DMS153 treated with DMSO at 0.1 percent for 48 hours (cell line): ENCODE data around the gene DHX57.
"Not testable (repeated sequence)": the region's sequence is repeated elsewhere in the genome, so short reads cannot be mapped to it uniquely, and the experiment has no call there.

ENCODE experiments used
- DNase-seq: peaks from one replicate; lab custom pipeline; 2025; ENCODE audit not compliant: unreplicated experiment; lab: John Stamatoyannopoulos, UW

Gene DHX57

DNA sequence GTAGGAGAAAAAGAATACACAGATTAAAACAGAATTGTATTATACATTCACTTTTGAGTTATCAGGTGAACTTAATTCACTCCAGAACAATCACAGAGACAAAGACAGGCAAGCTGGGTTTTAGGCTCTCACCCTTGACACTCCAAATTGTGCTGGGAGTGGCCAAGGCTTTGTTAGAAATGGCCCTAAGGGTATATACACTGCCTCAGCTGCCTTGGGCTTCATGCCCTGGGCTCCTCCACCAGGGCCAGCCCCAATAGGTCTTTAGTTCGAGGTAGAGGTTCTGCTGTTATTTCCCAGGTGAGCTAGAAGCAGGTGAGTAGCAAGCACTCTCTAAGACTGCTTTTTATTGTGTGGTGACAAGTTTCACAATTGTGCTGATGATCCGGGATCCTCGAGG, 77.8 kb downstream of the DHX57 start:
- no peak for DNase-seq

DNA sequence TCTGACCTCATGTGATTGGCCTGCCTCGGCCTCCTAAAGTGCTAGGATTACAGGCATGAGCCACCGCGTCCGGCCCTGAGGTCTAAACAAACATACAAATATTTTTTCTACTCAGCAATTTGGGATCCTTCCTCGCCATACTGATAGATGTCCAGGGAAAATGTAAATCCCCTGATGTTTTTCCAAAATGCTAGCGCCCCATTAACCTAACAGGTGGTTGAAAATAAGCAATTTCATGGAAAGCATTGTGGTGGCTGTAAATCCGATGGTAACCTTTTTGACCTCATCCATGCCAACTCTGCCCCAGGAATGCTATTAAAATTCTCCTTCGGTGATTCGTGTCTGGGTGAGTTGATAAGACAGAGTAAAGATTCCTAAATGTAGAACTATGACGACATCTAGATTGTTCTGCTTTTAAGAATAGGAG, 78.5 kb downstream of the DHX57 start:
- DNase-seq: no peak

DNA sequence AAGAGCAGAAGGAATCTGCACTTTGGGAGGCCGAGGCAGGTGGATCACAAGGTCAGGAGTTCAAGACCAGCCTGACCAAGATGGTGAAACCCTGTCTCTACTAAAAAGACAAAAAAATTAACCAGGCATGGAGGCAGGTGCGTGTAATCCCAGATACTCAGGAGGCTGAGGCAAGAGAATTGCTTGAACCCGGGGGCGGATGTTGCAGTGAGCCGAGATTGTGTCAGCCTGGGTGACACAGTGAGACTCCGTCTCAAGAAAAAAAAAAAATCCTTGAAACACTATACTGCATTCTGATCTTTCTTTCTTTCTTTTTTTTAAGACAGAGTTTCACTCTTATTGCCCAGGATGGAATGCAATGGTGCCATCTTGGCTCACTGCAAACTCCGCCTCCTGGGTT, 80.7 kb downstream of the DHX57 start:
- DNase-seq: not testable (repeated sequence)

DNA sequence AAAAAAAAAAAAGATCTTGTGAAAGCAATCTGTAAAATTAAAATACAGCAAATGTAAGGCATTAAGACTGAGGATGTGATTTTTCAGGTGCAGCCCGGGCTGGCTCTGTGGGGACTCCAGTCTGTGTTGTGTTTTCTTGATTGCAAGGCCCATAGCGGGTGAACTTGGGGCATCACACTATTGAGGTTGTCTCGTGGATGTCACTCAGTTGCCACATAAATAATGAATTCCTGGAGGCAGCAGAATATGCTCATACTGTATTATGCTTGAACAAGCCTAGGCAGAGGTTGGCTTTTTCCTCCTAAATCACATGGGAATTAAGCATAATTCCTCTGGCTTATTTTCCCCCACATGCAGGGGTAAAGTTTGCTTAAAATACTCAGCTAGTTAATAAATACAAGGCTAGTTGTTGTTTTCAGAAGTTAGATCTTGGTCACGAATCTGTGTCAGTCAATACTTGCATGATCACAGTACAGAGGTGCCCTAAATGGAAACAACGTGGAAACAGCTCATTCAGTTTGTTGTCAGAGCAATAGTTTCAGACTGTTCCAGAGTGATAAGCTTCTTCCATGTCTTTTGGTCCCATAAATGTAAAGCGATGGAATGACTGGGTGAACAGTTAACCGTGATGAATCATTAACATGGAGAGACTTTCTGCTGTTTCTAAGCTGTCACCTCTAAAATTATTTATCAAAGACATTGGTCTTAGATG, 81.3 kb downstream of the DHX57 start:
- no peak for DNase-seq

DNA sequence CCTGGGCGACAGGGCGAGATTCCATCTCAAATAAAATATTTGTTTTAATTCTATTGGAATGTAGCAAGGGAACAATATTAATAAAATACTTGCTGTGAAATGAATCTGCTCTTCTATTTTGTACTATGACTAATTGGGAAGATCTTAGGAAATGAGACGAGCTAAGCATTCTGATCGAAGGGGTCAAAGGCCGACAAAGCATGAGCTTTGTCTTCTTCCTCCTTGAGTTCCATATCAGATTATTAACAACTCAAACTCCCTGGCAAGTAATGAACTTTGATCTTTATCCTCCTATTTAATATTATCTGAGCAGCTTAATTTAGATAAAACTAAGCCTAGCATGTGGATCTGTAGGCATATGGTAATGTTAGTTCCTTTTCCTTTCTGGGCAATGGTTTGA, 82.2 kb downstream of the DHX57 start:
- DNase-seq: no peak

DNA sequence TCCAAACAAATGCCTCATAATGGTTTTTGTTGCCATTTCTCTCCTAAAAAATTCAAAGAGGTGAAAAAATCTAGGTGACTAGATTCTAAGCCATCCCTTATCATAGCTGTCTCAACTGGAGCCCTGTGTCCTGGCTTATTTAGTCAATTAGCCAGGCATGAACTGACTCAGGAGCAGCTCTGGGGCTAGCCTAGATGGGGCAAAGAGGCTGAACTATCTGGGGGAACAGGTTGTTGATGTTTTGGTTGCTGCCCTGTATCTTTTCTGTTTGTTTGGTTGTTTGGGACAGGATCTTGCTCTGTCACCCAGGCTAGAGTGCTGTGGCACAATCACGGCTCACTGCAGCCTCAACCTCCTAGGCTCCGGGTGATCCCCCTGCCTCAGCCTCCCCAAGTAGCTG, 83.0 kb downstream of the DHX57 start:
- DNase-seq: no peak

DNA sequence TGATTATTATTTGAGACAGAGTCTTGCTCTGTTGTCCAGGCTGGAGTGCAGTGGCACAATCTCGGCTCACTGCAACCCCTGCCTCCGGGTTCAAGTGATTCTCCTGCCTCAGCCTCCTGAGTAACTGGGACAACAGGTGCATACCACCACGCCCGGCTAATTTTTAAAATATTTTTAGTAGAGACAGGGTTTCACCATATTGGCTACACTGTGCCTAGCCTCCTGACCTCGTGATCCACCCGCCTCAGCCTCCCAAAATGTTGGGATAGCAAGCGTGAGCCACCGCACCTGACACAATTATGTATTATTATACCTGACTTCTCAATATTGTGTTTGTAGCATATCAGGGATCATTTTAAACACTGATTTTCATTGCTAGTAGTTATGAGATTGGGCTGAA, 83.4 kb downstream of the DHX57 start:
- DNase-seq: not testable (repeated sequence)

DNA sequence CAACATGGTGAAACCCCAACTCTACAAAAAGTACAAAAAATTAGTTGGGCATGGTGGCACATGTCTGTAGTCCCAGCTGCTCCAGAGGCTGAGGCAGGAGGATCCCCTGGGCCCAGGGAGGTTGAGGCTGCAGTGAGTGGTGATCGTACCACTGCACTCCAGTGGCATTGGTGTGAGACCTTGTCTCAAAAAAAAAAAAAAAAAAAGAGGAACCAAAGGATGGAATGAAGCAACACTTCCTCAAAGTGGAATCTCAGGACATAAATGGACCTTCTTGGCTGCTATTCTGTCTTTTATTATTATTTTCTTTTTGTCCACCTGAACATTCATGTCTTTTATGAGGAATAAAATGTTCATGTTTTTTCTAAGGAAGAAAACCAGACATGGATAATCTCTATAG, 84.0 kb downstream of the DHX57 start:
- DNase-seq: no peak

DNA sequence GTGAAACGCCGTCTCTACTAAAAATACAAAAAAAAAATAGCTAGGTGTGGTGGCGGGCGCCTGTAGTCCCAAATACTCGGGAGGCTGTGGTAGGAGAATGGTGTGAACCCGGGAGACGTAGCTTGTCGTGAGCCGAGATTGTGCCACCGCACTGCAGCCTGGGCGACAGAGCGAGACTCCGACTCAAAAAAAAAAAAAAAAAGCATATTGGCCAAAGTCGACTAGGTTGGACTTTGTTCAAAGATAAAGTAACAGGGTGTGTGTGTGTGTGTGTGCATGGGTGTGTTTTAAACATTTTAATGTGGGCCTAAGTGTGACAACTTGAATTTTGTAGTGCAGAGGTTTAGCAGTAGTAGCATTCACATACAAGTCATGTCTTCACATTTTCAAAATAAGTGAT, 86.0 kb downstream of the DHX57 start:
- no peak for DNase-seq

DNA sequence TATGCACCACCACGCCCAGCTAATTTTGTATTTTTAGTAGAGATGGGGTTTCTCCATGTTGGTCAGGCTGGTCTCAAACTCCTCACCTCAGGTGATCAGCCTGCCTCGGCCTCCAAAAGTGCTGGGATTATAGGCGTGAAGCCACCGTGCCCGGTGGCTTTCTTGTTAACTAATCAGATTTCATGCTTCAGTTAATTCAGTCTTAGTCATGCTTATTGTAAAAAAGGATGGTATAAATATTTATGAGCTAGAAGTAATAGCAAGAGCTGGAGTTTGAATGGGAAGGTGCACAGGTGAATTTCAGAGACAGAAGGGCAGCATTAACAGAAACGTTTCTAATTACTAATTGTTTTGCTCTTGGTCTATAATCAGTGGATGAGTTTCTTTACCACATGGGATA, 87.4 kb downstream of the DHX57 start:
- DNase-seq: no peak

DNA sequence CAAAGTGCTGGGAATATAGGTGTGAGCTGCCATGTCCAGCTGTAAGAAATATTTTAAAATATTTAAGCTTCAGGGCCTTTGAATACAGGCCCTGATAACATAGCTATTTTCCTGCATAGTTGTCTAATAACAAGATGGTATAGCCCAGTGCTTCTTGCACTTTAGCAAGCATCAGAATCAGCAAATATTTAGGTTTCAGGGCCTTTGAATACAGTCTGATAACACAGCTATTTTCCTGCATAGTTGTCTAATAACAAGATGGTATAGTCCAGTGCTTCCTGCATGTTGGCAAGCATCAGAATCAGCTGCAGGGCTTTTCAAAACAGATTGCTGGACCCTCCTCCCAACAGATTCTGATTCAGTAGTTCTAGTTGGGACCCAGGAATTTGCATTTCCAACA, 92.1 kb downstream of the DHX57 start:
- DNase-seq: no peak

DNA sequence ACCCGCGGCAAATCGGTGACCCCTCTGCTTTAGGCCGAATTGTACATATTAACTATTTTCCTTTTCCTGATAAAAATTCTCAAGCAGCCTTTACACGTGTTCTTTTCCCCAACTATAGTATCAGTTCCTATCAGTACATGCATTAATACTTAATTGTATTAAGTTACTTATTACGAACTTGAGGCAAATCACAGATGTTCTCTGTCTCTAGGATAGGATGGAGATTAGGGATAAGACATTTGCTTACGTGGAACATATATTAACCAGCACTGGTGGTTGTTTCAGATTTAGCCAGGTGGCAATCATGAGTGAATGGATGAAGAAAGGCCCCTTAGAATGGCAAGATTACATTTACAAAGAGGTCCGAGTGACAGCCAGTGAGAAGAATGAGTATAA, 97.0 kb downstream of the DHX57 start:
- DNase-seq: no peak

DNA sequence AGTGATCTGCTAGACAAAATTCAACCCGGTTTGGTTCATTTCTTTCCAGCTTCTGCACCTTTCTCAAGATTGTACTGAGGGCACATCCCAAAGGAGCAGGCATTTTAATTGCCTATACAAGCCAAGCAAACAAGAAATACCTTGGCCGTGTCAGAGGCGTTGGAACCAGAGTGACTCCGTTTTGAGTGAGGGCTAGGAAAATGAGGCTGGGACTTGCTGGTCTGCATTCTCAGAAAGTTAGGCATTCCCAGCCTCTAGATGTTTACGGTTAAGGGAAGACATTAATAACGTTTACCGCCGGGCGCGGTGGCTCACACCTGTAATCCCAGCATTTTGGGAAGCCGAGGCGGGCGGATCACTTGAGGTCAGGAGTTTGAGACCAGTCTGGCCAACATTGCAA, 99.2 kb downstream of the DHX57 start:
- no peak for DNase-seq

DNA sequence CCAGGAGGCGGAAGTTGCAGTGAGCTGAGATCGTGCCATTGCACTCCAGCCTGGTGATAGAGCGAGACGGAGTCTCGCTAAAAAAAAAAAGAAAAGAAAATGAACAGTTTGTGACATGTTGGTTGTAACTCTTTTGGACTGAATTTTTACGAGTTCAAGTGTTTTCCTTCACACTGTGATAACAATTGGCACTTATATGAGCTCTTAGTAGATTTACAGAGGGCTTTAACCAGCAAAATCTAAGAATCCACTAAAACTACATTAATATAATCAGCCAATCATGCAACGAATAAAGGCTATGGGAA, 99.9 kb downstream of the DHX57 start:
- DNase-seq: no peak

DNA sequence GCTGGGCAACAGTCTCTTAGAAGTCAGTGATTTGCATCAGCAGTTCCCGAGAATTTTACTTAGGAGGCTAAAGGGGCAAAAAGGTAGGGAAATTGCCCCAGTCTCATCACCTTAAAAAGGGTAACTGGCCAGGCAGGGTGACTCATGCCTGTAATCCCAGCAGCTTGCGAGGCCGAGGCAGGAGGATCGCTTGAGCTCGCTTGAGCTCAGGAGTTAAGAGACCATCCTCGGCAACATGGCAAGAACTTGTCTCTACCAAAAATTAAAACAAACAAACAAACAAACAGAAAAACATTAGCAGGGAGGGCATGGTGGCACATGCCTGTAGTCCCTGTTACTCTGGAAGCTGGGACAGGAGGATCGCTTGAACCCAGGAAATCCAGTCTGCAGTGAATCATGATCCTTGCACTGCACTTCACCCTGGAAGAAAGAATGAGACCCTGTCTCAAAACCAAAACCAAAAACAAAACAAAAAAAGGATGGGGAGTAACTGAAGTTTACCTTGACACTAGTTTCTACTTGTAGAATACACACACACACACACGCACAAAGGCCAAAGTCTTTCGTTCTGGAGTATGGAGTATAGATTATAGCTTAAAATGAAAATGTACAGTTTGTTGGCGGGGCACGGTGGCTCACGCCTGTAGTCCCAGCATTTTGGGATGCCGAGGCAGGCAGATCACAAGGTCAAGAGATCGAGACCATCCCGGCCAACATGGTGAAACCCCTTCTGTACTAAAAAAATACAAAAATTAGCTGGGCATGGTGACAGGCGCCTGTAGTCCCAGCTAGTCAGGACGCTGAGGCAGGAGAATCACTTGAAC, 100.4 kb downstream of the DHX57 start:
- no peak for DNase-seq

DNA sequence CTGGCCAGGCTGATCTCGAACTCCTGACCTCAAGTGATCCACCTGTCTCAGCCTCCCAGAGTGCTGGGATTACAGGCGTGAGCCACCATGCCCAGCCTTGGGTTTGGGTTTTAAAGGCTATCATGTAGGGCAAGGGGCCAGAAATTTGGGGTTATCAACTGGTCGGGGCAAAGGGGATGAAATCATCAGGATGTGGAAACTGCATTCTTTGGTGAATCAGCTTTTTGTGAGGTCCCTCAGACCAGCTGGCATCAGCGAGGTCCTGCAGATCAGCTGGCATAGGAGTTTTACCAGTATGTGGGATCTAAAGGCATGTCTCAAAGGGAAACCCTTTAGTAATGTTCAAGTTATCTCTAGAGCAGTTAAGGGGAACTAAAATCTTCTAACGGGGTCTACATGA, 104.1 kb downstream of the DHX57 start:
- no peak for DNase-seq

DNA sequence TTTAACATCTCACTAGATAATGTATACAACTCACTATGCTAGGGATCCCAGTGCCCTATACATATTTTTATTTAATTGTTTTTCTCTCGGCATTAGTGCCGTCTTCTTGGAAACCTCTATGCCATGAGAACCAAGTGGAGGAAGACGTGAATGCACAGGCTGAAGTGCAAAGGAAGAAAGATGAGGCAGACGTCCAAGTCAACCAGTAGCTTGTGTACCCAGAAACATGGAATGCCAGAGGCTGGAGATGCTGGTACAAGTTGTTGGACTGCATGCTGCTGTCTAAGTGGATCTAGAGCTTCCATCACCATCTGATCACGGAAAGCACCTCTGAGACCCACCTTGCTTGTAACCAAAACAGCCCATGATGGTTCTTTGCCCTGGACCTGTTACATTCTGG, 110.2 kb downstream of the DHX57 start:
- DNase-seq: no peak

DNA sequence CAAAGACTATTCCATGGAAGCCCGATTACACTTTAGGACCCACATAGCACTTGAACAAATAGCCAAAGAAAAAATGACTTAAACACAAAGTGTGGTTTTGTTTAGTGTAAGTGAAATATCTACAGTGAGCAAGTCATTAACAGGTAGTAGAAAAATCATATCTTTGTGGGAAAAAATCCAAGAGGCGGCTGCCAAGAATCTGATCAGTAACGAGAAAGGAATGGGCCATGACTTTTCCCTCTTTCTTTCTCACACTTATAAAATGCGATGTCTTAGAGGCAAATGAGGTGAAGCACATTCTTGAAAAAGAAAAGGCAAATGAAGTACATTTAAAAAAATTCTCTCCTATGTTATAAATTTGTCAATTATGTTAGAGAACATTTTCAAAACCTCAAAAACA, 110.6 kb downstream of the DHX57 start:
- no peak for DNase-seq

DNA sequence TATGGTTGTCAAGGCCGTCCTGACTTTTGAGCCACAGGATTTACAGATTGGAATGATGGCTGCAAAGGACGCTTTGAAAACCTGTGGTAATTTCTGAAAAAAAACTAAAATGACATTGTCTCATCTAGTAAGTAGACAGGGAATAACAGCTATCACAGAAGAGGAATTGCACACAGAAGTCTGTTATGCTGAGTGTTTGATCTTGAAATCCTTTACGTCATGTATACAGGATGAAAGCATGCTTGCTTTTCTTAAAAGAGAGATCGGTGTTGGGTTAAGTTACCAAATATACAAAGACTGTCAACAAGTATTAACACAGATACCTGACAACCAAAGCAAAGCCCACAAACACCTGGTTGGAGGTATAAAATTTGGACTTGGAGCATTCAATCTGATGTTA, 112.0 kb downstream of the DHX57 start:
- no peak for DNase-seq

DNA sequence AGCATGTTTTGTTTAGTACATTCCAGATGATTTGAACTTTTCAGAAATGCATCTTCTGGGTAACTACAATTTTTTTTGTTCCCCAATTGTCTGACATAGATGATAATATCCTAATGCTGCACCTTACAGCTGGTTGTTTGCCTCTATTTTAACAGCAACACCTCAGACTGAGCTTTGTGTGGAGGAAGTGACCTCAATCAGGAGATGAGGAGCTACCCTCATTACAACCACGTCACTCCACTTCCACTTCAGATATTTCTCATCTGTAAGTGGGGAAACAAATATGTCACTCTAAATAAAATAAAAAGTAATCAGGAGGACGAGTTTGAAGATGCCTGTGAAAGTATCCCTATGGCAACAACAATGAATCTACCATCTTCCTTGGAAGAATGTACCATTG, 112.5 kb downstream of the DHX57 start:
- DNase-seq: no peak

DNA sequence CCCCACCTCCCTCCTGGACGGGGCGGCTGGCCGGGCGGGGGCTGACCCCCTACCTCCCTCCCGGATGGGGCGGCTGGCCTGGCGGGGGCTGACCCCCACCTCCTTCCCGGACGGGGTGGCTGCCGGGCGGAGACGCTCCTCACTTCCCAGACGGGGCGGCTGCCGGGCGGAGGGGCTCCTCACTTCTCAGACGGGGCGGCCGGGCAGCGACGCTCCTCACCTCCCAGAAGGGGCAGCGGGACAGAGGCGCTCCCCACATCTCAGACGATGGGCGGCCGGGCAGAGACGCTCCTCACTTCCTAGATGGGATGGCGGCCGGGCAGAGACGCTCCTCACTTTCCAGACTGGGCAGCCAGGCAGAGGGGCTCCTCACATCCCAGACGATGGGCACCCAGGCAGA, 119.8 kb downstream of the DHX57 start:
- DNase-seq: not testable (repeated sequence)

DNA sequence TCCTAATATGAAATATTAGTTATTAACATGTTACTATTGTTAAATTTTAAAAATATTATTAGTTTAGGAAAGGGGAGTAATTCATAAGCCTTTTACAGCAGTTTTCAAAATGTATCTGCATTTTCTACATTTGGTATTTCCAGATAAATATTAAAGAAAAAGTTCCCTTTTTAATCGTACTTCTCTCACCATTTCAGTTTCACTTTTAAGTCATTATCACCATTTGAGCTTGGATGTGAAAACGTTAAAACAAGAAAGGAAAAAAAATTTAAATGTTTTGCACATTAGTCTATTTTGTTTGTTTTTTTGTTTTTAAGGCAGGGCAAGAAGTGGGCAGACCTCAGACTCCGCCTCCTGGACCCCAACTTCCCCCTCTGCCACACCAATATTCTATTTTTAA, 121.2 kb downstream of the DHX57 start:
- no peak for DNase-seq

DNA sequence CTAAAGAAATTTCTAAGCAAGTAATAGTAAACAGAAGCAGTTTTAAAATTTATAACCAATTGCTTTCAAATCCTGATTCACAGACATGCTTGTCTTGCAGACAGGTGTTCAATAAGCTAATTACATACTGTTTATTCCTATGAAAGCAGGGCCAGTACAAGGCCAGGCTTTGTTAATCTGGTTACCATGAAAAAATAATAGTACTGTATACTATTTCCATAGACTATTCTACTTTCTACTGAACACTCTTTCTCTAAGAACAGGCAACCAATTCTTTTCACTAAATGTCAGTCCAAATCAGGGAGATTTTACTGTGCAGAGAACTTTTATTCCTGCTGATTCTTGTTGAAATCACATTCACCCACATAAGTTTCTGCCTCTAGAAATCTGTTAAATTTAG, 121.7 kb downstream of the DHX57 start:
- no peak for DNase-seq
